Measurements from ENCODE around the gene VPS11. TPM values are rescaled to one million over a fixed set of nuclear protein-coding genes. Genes with fewer than 3 reads are reported as not detected.

Gene VPS11
- total RNA-seq, 1 donor from 2014 or later = 45.6 TPM

GRCh38 chr11:119109843-119110242 lies 42.2 kb downstream of the VPS11 start:
- DNase-seq (no peak), ATAC-seq (no peak)
- no peaks in the 10 kb centered on the region for H3K9me3 ChIP-seq
- H3K27ac ChIP-seq = no peak overlapping the region
- no peak overlapping the region for H3K4me3 ChIP-seq
- intact Hi-C loops (cut with DNase I) = no loop called here
- H3K27me3 ChIP-seq (ENCODE audit: low read depth) = no peaks in the 10 kb centered on the region
- H3K36me3 ChIP-seq = peaks cover 51% of the 10 kb centered on the region
- TF ChIP-seq CTCF (IDR thresholded peaks at IDR 0.05) = no peak
- peaks cover 35% of the 10 kb centered on the region for H3K4me1 ChIP-seq

DNA sequence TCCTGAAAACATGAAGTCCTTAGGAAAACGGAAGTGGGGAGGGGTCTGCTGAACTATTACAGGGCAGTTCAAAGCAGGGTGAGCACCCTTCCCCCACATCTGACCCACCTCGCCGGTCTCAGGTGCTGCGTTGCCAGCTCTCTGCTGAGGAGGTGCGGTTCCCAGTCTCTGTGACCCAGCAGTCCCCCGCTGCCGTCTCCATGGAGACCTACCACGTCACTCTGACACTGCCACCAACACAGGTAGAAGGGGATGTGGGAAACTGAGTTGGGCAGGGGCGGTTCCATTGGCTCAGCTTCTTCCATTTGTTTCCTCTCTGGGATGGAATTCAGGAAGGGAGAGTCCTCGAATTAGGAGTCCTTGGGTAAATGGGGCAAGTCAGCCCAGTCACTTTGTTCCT lies 42.8 kb downstream of the VPS11 start:
- ATAC-seq = no peak
- H3K27ac ChIP-seq = no peak overlapping the region
- no peak overlapping the region for H3K4me3 ChIP-seq
- no peaks in the 10 kb centered on the region for H3K27me3 ChIP-seq (ENCODE audit: low read depth)
- peaks cover 35% of the 10 kb centered on the region for H3K4me1 ChIP-seq
- no peaks in the 10 kb centered on the region for H3K9me3 ChIP-seq
- no peak for DNase-seq
- intact Hi-C loops (cut with DNase I) = no loop called here
- peaks cover 56% of the 10 kb centered on the region for H3K36me3 ChIP-seq
- TF ChIP-seq CTCF (IDR thresholded peaks at IDR 0.05) = no peak

GRCh38 chr11:119111361-119111925 lies 43.8 kb downstream of the VPS11 start:
- H3K4me3 ChIP-seq = no peak overlapping the region
- intact Hi-C loops (cut with DNase I) = no loop called here
- peaks cover 65% of the 10 kb centered on the region for H3K36me3 ChIP-seq
- ATAC-seq = no peak
- no peak overlapping the region for H3K27ac ChIP-seq
- no peaks in the 10 kb centered on the region for H3K9me3 ChIP-seq
- no peak for DNase-seq
- TF ChIP-seq CTCF (IDR thresholded peaks at IDR 0.05) = no peak
- H3K4me1 ChIP-seq = peaks cover 29% of the 10 kb centered on the region
- H3K27me3 ChIP-seq (ENCODE audit: low read depth) = no peaks in the 10 kb centered on the region

- ATAC-seq (no peak), DNase-seq (no peak)
- peaks cover 25% of the 10 kb centered on the region for H3K4me1 ChIP-seq
- peaks cover 65% of the 10 kb centered on the region for H3K36me3 ChIP-seq
- intact Hi-C loops (cut with DNase I) = no loop called here
- no peak overlapping the region for H3K4me3 ChIP-seq
- H3K9me3 ChIP-seq = no peaks in the 10 kb centered on the region
- no peaks in the 10 kb centered on the region for H3K27me3 ChIP-seq (ENCODE audit: low read depth)
- TF ChIP-seq CTCF (IDR thresholded peaks at IDR 0.05) = no peak
- no peak overlapping the region for H3K27ac ChIP-seq
Observed at GRCh38 chr11:119112314-119113020, 44.8 kb downstream of the VPS11 start.

- DNase-seq = no peak
- TF ChIP-seq CTCF (IDR thresholded peaks at IDR 0.05) = no peak
- Histone ChIP-seq H3K4me3 (no peak overlapping the region), H3K27ac (no peak overlapping the region), H3K4me1 (peaks cover 19% of the 10 kb centered on the region), H3K27me3 (ENCODE audit: low read depth) (no peaks in the 10 kb centered on the region), H3K9me3 (no peaks in the 10 kb centered on the region), H3K36me3 (peaks cover 72% of the 10 kb centered on the region)
- no peak for ATAC-seq
- intact Hi-C loops (cut with DNase I) = no loop called here
Observed at GRCh38 chr11:119113716-119114115, 46.1 kb downstream of the VPS11 start.

Data from lower lobe of right lung (tissue), 2 donors.